Chondrocyte (in vitro differentiated cells): ENCODE data around the gene GDF15. TPM values are rescaled to one million over a fixed set of nuclear protein-coding genes. Genes with fewer than 3 reads are reported as not detected.

Experiments
- DNase-seq: peaks from one replicate; pipeline ENCODE4 v3.0.0; 2021; ENCODE audit warnings: mixed read lengths, low spot score
- H3K27ac Mint-ChIP-seq: one replicate; pipeline ENCODE4 v1.8.0; 2021; ENCODE audit warnings: mild to moderate bottlenecking, moderate library complexity, mixed read lengths; ENCODE audit not compliant: unreplicated experiment
- H3K27me3 Mint-ChIP-seq: 2 replicates; pipeline ENCODE4 v1.8.0; 2021; ENCODE audit warnings: low read depth, mixed read lengths
- H3K36me3 Mint-ChIP-seq: 2 replicates; pipeline ENCODE4 v1.8.0; 2021; ENCODE audit warnings: low read depth, mixed read lengths
- H3K4me1 Mint-ChIP-seq: 2 replicates; pipeline ENCODE4 v1.8.0; 2021; ENCODE audit warnings: low read depth, mild to moderate bottlenecking, mixed read lengths
- H3K4me3 Mint-ChIP-seq: one replicate; pipeline ENCODE4 v1.8.0; 2021; ENCODE audit warnings: mild to moderate bottlenecking, moderate library complexity, mixed read lengths; ENCODE audit not compliant: unreplicated experiment
- H3K9me3 Mint-ChIP-seq: 2 replicates; pipeline ENCODE4 v1.8.0; 2021; ENCODE audit warnings: low read depth, mixed read lengths
- CTCF ChIP-seq: fragments of 200-600 bp; sonication (generic); IDR thresholded peaks from 2 replicates; pipeline ENCODE4 v1.5.0; 2021; ENCODE audit warnings: antibody characterized with exemption, mild to moderate bottlenecking, moderate library complexity
- total RNA-seq: library from RNA; stranded (reverse); gene quantifications from 3 replicates; pipeline ENCODE4 v1.2.1, GENCODE V29; 2021

Gene GDF15
- total RNA-seq, 1 donor from 2014 or later: 149 TPM

- no peaks in the 10 kb centered on the region for H3K9me3 Mint-ChIP-seq
Measured at GRCh38 chr19:18427743-18428113, 41.8 kb downstream of the GDF15 start.

GRCh38 chr19:18428173-18428786, 42.3 kb downstream of the GDF15 start:
- Mint-ChIP-seq H3K27me3 (no peaks in the 10 kb centered on the region), H3K27ac (peak overlapping the region; percentile 17), H3K4me3 (no peak overlapping the region), H3K9me3 (no peaks in the 10 kb centered on the region), H3K4me1 (peaks cover 17% of the 10 kb centered on the region), H3K36me3 (no peaks in the 10 kb centered on the region)
- TF ChIP-seq CTCF: no peak
- no peak for DNase-seq

More at GRCh38 chr19:18427743-18428113, 41.8 kb downstream of the GDF15 start:
- H3K4me1 Mint-ChIP-seq: peaks cover 17% of the 10 kb centered on the region
- no peak for TF ChIP-seq CTCF
- H3K27me3 Mint-ChIP-seq: no peaks in the 10 kb centered on the region
- no peaks in the 10 kb centered on the region for H3K36me3 Mint-ChIP-seq
- no peak overlapping the region for H3K4me3 Mint-ChIP-seq
- DNase-seq: no peak
- H3K27ac Mint-ChIP-seq: no peak overlapping the region

- peak overlapping the region; percentile 17 for H3K27ac Mint-ChIP-seq
Measured at GRCh38 chr19:18428787-18429674, 43.1 kb downstream of the GDF15 start.

GRCh38 chr19:18429717-18430416, 43.9 kb downstream of the GDF15 start:
- Mint-ChIP-seq H3K9me3 (no peaks in the 10 kb centered on the region), H3K27me3 (no peaks in the 10 kb centered on the region), H3K27ac (no peak overlapping the region), H3K36me3 (no peaks in the 10 kb centered on the region), H3K4me1 (peaks cover 22% of the 10 kb centered on the region), H3K4me3 (peak overlapping the region; percentile 46)
- no peak for DNase-seq
- no peak for TF ChIP-seq CTCF

More at GRCh38 chr19:18428787-18429674, 43.1 kb downstream of the GDF15 start:
- Mint-ChIP-seq H3K27me3 (no peaks in the 10 kb centered on the region), H3K36me3 (no peaks in the 10 kb centered on the region), H3K4me3 (peak overlapping the region; percentile 22), H3K4me1 (peaks cover 16% of the 10 kb centered on the region), H3K9me3 (no peaks in the 10 kb centered on the region)
- peak; percentile 33 for TF ChIP-seq CTCF
- no peak for DNase-seq
